ENCODE data around the gene ADAMTS6.

DNA sequence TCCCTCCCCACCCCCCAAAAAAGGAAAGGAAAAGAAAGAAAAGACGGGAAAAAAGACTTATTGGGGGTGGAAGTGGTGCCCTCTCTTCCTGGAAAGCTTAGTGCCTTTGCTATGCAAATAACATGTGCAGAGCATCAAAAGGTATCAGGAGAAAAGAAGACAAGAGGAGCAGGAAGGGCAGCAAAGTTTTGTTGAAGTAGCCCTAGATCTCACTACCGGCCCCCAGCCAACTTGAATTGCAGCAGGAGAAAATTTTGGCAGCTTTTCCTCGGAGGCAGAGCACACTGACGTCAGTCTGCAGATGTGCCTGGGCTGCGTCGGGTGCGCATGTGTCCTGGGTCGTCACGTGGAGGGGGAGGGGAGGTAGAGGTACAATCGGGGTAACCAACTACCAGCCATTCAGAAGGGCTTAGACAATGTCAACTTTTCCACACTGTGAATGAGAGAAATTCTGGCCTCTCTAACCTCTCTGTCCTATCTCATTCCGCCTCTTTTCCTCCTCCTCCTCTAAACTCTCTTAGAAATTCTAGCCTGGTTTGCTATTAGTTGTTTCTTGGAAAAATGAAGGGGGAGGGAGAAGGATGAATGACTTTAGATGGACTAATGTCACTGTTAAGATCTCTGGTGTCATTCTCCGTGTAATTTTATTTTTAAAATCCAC, at the start of gene ADAMTS6:
- TF ChIP-seq POLR2A (IDR thresholded peaks at IDR 0.05; ENCODE audit: low read length) = peak; percentile 62
- no peak for TF ChIP-seq GATA1 (IDR thresholded peaks at IDR 0.05; ENCODE audit: low read depth, low read length)
